T47D (cell line): ENCODE results near the gene SMURF1.
A peak's percentile ranks its signal among the peaks of the same experiment; 100 is the strongest.

Experiments used
- DNase-seq, 2 experiments: peaks; one replicate each; pipeline versions ENCODE4 v3.0.0 to v3.0.0-alpha.2; 2011 to 2012; ENCODE audit warnings: low read depth in 1 of 2, low spot score in 1 of 2
- JUND ChIP-seq: IDR thresholded peaks from 2 replicates; pipeline ENCODE4 v1.6.1; 2012; ENCODE audit warnings: low read depth
- in situ Hi-C: cut with HindIII; loops from 2 replicates; pipeline ENCODE4 v1.10.0; 2016; ENCODE audit warnings: low sequenced_read_pairs, low pct_unique_long_range_greater_than_20kb

SMURF1 gene

DNA sequence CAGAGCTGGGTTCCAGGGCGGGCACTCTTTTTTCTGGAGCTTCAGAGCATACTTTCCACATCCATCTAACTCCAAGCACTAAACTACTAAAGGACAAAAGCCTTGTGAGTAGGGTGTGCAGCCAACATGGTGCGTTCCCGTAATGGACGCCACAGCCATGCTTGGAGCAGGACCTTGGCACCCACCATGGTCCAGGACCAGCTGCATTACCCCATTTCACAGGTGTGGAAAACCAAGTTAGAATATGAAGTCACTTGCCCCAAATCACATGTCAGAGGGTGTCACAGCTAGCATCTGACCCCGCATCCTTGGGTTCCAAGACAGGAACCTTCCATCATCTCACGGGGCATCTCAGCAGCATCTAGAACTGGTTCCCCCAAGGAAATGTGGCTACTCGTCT lies 112.4 kb downstream of the SMURF1 start:
- in situ Hi-C loops = no loop called here
- no peak for DNase-seq
- TF ChIP-seq JUND = no peak

DNA sequence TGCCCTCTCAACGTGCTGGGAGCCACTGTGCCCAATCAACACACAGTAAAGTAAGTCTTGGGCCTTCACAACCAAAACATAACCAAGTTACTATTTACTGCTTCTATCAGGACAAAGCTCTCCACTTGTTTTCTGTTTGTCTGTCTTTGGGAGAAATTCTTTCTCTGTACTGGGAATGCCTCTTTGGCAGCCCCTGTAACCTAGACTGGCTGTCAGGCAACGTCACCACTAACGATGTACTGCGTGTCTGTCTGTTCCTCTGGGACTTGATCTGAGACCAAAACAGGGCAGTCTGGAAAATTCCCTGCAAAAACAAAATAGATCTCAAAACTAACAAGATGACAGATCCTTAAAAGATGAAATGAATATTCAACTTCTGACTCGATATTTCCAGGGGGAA lies 113.0 kb downstream of the SMURF1 start:
- TF ChIP-seq JUND = no peak
- DNase-seq = no peak
- in situ Hi-C loops = no loop called here

DNA sequence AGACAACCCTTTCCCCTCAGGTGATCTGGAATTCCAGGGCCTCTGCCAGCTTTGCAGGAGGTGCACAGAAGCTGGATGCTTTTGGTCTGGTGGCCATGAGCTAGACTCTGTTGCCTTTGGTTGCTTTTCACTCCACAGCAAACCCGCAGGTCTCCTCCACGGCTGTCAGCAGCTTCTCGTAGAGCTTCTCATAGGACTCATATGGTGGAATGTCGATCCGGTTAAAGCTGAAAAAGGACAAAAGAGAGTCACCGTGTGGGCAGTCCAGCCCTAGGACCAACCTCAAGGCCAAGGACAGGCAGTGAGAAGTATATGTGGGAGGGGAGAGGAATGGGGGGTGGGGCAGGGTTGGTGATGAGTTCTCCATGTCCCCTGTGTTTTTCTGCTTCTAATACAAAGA lies 113.5 kb downstream of the SMURF1 start:
- no peak for TF ChIP-seq JUND
- in situ Hi-C loops = no loop called here
- no peak for DNase-seq

DNA sequence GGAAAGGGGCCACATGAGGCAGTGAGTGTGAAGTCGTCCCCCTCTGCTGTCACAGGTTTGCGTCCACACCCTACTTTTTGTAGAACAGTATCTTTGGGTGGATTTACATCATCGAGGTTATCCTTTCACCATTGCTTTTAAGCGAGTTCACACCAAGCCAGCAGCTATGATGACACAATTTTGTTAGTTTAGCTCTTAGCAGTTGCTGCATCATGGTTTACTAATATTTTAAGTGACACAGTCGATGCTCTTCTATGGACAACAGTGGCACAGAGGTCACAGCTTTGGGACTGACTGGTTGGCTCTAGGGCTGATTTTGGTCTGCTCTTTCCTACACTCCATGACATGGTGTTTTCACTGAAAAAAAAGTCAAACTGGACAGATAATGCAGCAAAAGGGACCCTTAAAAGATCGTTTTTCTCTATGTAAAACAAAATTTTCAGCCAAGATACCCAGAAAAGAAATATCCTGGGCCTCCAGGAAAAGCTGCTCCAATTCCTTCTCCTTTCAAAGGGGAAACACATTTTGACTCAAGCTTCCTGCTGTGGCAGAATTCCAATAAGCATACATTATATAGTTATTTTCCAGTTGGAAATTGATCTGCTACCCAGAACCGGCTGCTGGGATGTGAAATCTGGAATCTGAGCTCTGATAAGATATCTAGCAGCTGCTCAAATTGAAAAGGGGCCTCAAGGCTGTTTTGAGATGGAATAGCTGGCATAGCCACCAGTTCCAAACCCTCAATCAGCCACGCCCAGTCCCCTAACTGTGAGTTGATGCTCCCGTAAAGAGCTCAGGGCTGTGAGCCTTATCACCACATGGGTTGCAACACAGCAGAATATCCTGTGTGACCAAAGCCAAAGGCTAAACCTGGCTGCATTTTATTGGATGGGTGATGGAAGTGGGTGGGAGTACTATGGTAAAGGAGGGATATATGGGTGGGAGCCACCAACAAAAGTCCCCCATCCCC lies 114.2 kb downstream of the SMURF1 start:
- in situ Hi-C loops = no loop called here
- DNase-seq = no peak
- no peak for TF ChIP-seq JUND

DNA sequence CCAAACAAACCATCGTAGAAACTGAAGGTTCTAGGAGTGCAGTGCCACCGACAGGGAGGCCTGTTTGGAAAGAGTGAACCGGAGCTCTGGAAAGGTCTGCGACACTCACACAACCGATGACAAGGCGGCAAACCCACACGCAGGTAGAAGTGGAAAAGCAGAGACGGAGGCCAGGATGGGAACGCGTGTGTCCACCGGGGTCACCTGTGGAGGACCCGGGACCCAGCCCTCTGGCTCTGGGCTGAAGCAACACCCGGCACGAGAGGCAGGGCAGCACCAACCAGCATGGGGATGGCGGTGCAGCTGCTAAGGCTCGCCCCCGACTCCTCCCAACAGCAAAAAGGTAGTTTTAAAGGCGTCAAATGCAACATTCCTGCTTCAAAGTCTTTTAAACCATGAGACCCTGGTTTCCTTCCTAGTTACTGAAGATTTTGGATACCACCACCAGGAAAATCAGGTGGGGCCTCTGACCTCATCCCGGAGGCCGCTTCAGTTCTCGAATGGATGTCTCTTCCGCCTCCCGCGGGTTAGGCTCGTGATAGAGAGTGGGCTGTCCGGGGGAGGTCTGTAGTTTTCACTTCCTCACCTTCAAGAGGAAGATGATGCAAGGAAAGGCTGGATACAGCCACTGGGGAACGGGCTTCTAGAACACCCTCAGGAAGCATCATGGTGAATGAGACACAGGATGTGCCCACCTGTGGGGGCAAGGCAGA lies 115.5 kb downstream of the SMURF1 start:
- TF ChIP-seq JUND = no peak
- in situ Hi-C loops = no loop called here
- DNase-seq = no peak

DNA sequence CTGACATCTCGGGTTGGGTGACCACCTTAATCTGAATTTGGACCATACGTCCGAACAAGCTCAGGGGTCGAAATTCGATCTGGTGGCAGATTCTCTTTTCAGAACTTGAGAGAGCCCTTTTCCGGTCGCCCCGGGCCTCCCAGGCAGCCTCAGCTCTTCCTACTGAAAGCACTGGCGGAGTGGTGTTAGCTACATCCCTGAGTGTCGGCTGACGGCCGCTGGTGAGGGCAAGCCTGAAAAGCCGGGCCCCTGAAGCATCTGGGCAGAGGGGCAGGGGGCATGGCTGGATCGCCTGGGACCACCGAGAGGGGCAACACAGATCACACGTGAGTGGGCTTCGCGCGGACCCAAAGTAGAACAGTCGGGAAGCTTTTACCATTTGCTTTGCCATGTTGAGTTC lies 116.1 kb downstream of the SMURF1 start:
- no peak for DNase-seq
- no peak for TF ChIP-seq JUND
- in situ Hi-C loops = no loop called here

DNA sequence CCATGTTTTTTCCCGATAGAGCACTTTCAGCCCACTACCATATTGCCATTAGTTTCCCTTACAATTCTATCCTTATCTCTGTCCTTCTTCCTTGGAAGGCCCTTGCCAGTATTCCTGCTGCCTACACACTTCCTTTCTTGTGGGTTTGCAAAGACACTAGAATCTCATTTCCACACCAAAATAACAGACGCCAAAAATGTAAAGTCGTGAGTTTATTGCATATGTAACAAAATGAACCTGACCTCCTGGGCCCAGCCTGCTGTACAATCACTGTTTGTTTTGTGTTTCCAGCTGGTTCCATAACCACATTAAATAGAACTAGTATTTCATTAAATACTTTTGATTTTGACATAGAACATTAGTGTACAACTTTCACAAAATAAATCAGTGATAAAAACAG lies 116.7 kb downstream of the SMURF1 start:
- no peak for DNase-seq
- in situ Hi-C loops = no loop called here
- no peak for TF ChIP-seq JUND

DNA sequence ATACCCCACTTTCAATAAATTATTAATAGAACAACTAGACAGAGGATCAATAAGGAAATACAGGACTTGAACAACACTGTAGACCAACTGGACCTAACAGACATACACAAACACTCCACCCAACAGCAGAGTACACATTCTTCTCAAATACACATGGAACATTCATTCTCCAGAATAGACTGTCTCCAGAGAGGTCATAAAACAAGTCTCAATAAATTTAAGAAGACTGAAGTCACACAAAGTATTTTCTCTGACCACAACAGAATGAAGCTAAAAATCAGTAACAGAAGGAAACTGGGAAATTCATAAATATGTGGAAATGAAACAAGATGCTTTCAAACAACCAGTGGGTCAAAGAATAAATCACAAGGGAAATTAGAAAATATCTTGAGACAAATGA lies 119.8 kb downstream of the SMURF1 start:
- in situ Hi-C loops = no loop called here
- TF ChIP-seq JUND = no peak

DNA sequence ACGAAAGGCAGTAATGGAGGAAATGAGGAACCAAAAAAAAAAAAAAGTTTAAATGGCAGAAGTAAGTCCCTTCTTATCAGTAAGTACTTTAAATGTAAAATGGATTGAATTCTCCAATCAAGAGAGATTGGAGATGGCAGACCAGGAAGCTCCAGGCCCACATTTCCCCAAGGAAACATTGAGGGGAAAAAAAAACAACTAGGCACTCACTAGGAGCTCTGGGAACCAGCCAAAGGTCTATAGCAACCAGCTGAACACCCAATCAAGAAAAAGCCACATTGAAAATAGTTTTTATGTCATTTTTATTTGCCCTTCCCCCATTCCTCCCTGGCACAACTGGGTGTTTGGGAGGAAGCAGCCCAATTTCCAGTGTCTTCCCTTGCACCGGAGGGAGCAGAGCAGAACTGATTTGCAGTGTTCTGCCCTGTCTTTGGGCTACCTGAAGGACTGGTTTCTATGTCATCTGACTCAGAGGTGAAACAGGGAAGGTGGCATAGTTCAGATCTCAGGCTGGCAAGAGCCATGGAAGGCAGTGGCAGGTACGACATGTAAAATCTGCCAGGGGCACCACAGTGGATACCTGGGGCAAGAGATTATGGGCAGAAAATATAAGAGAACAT lies 121.9 kb downstream of the SMURF1 start:
- in situ Hi-C loops = no loop called here
- peak in 1 of 2 experiments; percentile 6 for DNase-seq
- TF ChIP-seq JUND = no peak

More for the DNA sequence above, 119.8 kb downstream of the SMURF1 start:
- DNase-seq = no peak

DNA sequence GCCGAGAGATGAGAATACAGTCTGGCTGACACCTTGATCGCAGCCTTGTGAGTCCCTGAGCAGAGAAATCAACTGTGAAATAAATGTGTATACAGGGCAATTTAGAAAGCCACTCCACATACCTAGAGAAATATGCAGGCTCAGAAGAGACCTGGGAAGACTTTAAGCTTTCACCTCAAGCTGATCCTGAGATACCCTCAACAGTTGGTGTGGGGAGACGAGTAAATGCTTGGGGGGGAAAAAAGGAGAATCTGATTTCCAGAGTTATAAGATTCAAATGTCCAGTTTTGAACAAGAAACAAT lies 123.5 kb downstream of the SMURF1 start:
- DNase-seq = no peak
- in situ Hi-C loops = no loop called here
- TF ChIP-seq JUND = no peak

DNA sequence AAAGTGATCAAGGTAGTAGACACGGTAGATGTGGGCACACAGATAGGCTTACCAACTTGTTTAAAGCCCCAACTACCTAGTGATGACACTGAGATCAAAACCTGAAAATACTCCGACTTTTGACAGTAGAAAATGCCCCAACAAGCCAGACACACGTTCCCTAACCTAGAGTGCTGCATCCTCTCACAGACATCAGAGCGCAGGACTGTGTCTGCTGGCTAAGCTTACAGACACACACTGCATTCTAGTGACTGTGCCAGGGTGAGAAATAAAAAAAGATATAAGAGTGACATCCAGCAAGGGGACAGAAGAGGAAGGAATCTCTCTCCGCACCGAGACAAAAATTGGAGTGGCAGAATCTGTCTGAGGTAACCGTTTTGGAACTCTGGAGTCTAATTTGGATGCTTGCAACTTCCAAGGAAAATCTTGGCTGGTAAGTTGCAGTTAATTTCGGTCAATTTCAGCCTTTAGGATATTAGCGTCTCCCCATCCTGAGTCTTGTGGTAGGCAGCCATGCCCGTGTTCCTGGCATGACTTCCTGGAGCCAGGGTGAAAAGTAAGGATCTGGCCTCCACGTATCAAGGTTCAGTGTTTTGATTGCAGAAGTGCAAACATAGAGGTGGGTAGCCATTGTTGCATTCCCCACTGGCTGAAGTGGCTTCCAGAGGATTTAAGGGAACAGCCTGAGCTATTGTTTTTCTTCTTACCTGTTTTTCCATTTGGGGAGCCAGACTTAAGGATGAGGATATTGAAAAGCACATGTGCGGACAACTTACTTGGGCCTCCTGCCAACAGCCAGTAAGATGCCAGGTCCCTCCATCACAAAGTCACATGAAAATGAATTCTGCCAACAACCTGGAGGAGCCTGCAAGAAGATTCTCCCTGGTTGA lies 124.1 kb downstream of the SMURF1 start:
- in situ Hi-C loops = no loop called here
- no peak for DNase-seq
- no peak for TF ChIP-seq JUND

DNA sequence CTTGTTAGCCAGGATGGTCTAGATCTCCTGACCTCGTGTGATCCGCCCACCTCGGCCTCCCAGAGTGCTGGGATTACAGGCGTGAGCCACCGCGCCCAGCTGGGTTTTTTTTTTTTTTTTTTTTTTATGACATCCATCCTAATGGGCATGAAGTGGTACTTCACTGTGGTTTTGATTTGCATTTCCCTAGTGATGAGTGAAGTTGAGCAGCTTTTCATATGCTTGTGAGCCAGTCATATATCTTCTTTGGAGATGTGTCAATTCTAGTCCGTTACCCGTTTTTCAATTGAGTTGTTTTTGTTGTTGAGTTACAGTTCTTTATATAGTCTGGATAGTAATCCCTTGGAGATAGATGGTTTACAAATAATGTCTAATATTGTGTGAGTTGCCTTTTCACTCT lies 127.7 kb downstream of the SMURF1 start:
- TF ChIP-seq JUND = no peak
- in situ Hi-C loops = no loop called here

More for the DNA sequence above, 127.7 kb downstream of the SMURF1 start:
- no peak for DNase-seq
